PFSK-1 (cell line): ENCODE measurements around the gene RGS6.

Experiments used
- POLR2AphosphoS5 ChIP-seq: IDR thresholded peaks from 2 replicates; pipeline ENCODE4 v1.6.1; 2012; ENCODE audit warnings: low read depth, mild to moderate bottlenecking, control low read depth, low read length, moderate library complexity
- REST ChIP-seq, 2 experiments: IDR thresholded peaks; 2 replicates each; pipeline versions ENCODE4 v1.6.1 to v1.8.0; 2011 to 2012; ENCODE audit warnings: low read depth in 2 of 2, low read length in 2 of 2, control low read depth in 1 of 2, inconsistent platforms in 1 of 2, mild to moderate bottlenecking in 1 of 2, moderate library complexity in 1 of 2; ENCODE audit not compliant: insufficient read depth in 1 of 2
- SIN3A ChIP-seq: IDR thresholded peaks from 2 replicates; pipeline ENCODE4 v1.6.1; 2012; ENCODE audit warnings: mild to moderate bottlenecking, low read length, moderate library complexity, borderline replicate concordance; ENCODE audit not compliant: insufficient read depth
- TAF1 ChIP-seq: IDR thresholded peaks from 2 replicates; pipeline ENCODE4 v1.6.1; 2012; ENCODE audit warnings: low read length, control low read depth, borderline replicate concordance; ENCODE audit not compliant: insufficient read depth

DNA sequence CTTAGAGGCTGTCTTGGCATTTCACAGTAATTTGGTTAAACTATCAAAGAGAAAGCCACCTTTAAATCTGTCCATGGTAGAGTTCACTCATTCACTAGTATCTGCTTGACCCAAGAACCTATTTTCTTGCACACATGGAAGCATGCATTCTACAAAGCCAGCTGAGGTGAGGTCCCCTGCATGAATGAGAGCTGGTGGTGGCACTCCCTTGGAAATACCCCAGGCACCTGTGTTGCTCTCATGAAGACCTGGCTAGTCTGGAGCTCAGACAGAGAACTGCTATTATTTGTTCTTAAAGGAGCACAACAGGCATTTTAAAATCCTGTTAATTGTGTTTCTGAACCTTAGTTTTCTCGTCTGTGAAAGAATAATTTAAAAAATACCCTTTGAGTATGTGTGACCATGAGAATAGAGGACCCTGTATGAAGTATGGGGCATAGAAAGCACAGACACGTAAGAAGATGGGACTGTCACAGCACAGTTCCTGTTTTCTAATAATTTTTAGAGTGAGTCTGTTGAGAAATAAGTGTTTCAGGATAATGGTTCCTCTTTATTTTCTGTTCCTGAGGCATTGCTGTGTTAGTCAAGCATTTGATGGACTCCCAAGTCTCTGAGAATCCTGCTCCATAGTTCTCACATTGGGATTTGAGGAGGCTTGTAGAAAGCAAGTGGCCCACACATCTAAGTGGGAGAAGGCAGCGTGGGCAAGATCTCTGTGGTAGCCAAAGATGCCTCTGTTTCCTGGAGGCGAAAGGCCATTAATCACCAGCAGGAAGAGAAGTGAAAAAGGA, 10.9 kb downstream of the RGS6 start:
- TF ChIP-seq POLR2AphosphoS5 (no peak), REST (IDR thresholded peaks at IDR 0.05; ENCODE audit: insufficient read depth in 1 of 2, low read depth in 2 of 2, low read length in 2 of 2) (no peak), TAF1 (no peak), SIN3A (no peak)
